Trophoblast cell (in vitro differentiated cells and primary cell): Measurements from ENCODE around the gene CBX4.

ENCODE experiments used
- DNase-seq, 2 donors: peaks; one replicate each; pipeline ENCODE4 v3.0.0-alpha.2; 2016
- H2AFZ ChIP-seq: 2 replicates; pipeline ENCODE4 v1.6.1; 2013; ENCODE audit warnings: low read length, moderate library complexity, mild to moderate bottlenecking; ENCODE audit not compliant: insufficient read depth, poor library complexity
- H2AK5ac ChIP-seq: 2 replicates; pipeline ENCODE4 v1.6.1; 2013; ENCODE audit warnings: mild to moderate bottlenecking, low read length
- H2BK120ac ChIP-seq: 2 replicates; pipeline ENCODE4 v1.6.1; 2013; ENCODE audit warnings: low read length, mild to moderate bottlenecking, moderate library complexity; ENCODE audit not compliant: insufficient read depth, poor library complexity
- H2BK12ac ChIP-seq: 2 replicates; pipeline ENCODE4 v1.6.1; 2013; ENCODE audit warnings: mild to moderate bottlenecking, low read length, moderate library complexity
- H2BK5ac ChIP-seq: 2 replicates; pipeline ENCODE4 v1.6.1; 2013; ENCODE audit warnings: low read length, low read depth, moderate library complexity, mild to moderate bottlenecking; ENCODE audit not compliant: poor library complexity
- H3K14ac ChIP-seq: 2 replicates; pipeline ENCODE4 v1.6.1; 2013; ENCODE audit warnings: mild to moderate bottlenecking, low read length
- H3K18ac ChIP-seq: 2 replicates; pipeline ENCODE4 v1.6.1; 2013; ENCODE audit warnings: mild to moderate bottlenecking, low read length
- H3K23ac ChIP-seq: 2 replicates; pipeline ENCODE4 v1.6.1; 2013; ENCODE audit warnings: low read length
- H3K27ac ChIP-seq: 2 replicates; pipeline ENCODE4 v1.5.1; 2013; ENCODE audit warnings: low read depth, mild to moderate bottlenecking, inconsistent platforms, low read length, moderate library complexity
- H3K27me3 ChIP-seq: 2 replicates; pipeline ENCODE4 v1.6.1; 2013; ENCODE audit warnings: inconsistent platforms, mild to moderate bottlenecking, low read length, moderate library complexity; ENCODE audit not compliant: insufficient read depth
- H3K36me3 ChIP-seq, 2 experiments: 1 replicate in 1 of 2; 2 replicates in 1 of 2; pipeline ENCODE4 v1.6.1; 2013; ENCODE audit warnings: low read length in 2 of 2, mild to moderate bottlenecking in 2 of 2, moderate library complexity in 1 of 2; ENCODE audit not compliant: insufficient read depth in 2 of 2, control insufficient read depth in 1 of 2
- H3K4ac ChIP-seq: 2 replicates; pipeline ENCODE4 v1.6.1; 2013; ENCODE audit warnings: low read depth, mild to moderate bottlenecking, low read length, moderate library complexity
- H3K4me1 ChIP-seq, 2 experiments: 1 replicate in 1 of 2; 2 replicates in 1 of 2; pipeline ENCODE4 v1.6.1; 2013; ENCODE audit warnings: low read length in 2 of 2, mild to moderate bottlenecking in 2 of 2, moderate library complexity in 1 of 2; ENCODE audit not compliant: insufficient read depth in 2 of 2, control insufficient read depth in 1 of 2
- H3K4me2 ChIP-seq: 2 replicates; pipeline ENCODE4 v1.6.1; 2013; ENCODE audit warnings: inconsistent platforms, mild to moderate bottlenecking, low read length, moderate library complexity
- H3K4me3 ChIP-seq: 2 replicates; pipeline ENCODE4 v1.5.1; 2013; ENCODE audit warnings: mild to moderate bottlenecking, low read depth, low read length, inconsistent platforms
- H3K79me1 ChIP-seq: one replicate; pipeline ENCODE4 v1.6.1; 2013; ENCODE audit warnings: low read length
- H3K79me2 ChIP-seq: 2 replicates; pipeline ENCODE4 v1.6.1; 2013; ENCODE audit warnings: low read length, mild to moderate bottlenecking; ENCODE audit not compliant: control insufficient read depth, insufficient read depth, poor library complexity
- H3K9ac ChIP-seq: 2 replicates; pipeline ENCODE4 v1.6.1; 2013; ENCODE audit warnings: mild to moderate bottlenecking, low read length
- H3K9me3 ChIP-seq: 2 replicates; pipeline ENCODE4 v1.6.1; 2013; ENCODE audit warnings: low read depth, mild to moderate bottlenecking, control low read depth, inconsistent platforms, low read length; ENCODE audit not compliant: insufficient read depth
- H4K12ac ChIP-seq: 2 replicates; pipeline ENCODE4 v1.6.1; 2013; ENCODE audit warnings: low read depth, mild to moderate bottlenecking, low read length, moderate library complexity
- H4K8ac ChIP-seq: 2 replicates; pipeline ENCODE4 v1.6.1; 2013; ENCODE audit warnings: low read depth, mild to moderate bottlenecking, low read length, moderate library complexity
- H4K91ac ChIP-seq: one replicate; pipeline ENCODE4 v1.6.1; 2013; ENCODE audit warnings: low read depth, mild to moderate bottlenecking, low read length, moderate library complexity
- WGBS: extraction: QIAGEN DNeasy Blood & Tissue Kit; methylation state at CpG from one replicate; pipeline ENCODE4 v1.1.7; 2013; ENCODE audit warnings: missing lambda C conversion rate; ENCODE audit not compliant: insufficient read length, insufficient coverage; ENCODE audit errors: extremely low coverage; 5-methylcytosine and 5-hydroxymethylcytosine counted together

The CBX4 gene

DNA sequence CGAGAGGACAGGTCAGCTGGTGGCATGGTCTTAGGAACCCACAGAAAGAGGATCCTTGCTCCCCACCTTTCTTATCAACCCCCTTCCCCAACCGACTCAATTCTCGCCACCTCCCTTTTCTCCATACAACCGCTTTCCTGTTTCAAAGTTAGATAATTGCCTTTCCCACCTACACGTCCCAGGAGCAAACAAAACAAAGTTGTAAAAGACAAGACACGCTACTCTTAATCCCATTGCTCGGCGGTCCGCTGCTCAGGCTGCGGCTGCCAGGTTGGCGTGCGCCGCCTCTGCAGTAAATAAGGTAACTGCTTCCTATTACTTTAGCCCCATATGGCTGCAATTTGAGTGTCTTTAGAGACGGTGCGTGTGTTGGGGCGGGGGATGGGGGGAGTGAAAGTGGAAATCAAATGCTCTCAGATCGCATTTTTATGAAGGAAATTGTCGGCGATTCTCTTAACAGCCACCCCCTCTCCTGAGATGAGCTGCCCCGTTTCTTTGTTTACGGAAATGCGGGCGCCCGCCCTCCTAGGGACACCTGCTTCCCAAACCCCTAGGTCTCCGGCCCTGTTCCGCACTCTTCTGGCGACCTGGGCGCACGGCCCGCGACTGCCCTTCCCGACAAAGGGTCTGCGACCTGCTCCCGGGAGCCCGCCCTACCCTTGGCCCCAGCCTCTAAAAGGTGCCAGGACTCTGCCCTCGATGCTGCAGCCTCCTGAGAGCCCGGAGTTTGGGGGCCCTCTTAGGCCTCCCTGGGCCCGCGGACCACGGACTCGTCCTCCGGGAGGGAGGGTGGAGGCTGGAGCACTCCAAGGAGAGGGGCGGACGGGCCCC lies 38.7 kb downstream of the CBX4 start:
- H4K12ac ChIP-seq, result no peak overlapping the region
- peaks cover 6% of the 10 kb centered on the region for H3K79me1 ChIP-seq

DNA sequence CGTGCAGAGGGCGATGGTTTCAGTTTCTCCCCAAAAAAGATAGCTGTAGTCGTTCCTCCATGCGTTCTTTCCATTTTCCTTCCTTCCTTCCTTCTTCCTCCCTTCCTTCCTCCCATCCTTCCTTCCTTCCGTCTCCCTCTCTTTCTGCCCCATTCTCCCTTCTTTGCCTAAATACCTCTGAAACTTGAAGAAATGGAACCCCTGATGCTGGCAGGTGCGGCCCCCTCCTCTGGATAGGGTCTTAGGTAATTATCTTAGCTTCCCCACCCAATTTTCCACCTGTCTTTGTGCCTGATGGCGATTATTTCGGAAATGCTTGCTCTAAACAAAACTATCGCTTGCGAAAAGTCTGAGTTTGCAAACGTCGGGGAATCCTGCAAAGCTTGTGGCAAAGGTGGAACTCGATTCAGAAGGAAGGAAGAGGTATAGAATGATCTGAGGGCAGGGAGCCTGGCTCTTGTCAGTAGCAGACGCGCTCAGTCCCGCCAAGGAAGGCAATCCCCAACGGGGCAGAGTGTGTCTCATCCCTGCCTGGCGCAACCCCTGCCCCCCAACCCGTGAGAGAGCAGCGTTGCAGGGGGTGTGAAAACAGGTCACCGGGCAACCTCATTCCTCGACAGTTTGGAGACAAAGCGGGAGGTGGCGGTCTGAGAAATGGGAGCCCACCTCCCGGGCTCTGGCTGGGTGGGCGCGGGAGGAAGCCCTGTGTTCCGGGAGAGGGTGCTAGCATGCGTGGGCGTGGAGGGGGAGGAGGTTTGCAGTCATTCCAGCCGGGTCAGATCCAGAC lies 39.5 kb downstream of the CBX4 start:
- Histone ChIP-seq H4K12ac (no peak overlapping the region), H4K91ac (no peak overlapping the region), H3K79me1 (peaks cover 6% of the 10 kb centered on the region), H3K14ac (no peak overlapping the region), H3K27ac (no peak overlapping the region), H2BK120ac (no peak overlapping the region), H3K18ac (no peak overlapping the region), H3K4me2 (no peak overlapping the region), H3K9me3 (peaks cover 13% of the 10 kb centered on the region), H3K9ac (no peak overlapping the region), H3K4ac (no peak overlapping the region), H2BK5ac (no peak overlapping the region), H2AFZ (no peak overlapping the region), H3K23ac (no peak overlapping the region), H3K79me2 (peaks cover 3% of the 10 kb centered on the region), H2BK12ac (no peak overlapping the region), H4K8ac (no peak overlapping the region), H3K27me3 (peaks cover 83% of the 10 kb centered on the region), H3K4me3 (no peak overlapping the region), H3K36me3 (peaks cover 0 to 6% of the 10 kb centered on the region in 2 experiments), H3K4me1 (peaks cover 18 to 27% of the 10 kb centered on the region in 2 experiments), H2AK5ac (no peak overlapping the region)
- DNase-seq, result no peak
- 60% methylated on average over 1 of the region's 31 CpGs for WGBS

More for the DNA sequence above, 38.7 kb downstream of the CBX4 start:
- Histone ChIP-seq H3K4ac (no peak overlapping the region), H4K91ac (no peak overlapping the region), H2AFZ (peak overlapping the region; percentile 59), H2BK12ac (no peak overlapping the region), H3K79me2 (peaks cover 3% of the 10 kb centered on the region), H3K9ac (no peak overlapping the region), H3K18ac (no peak overlapping the region), H3K27ac (no peak overlapping the region), H2BK120ac (no peak overlapping the region), H4K8ac (peak overlapping the region; percentile 19), H3K4me3 (no peak overlapping the region), H3K4me2 (peak overlapping the region; percentile 59), H3K23ac (no peak overlapping the region), H3K14ac (peak overlapping the region; percentile 25), H2AK5ac (no peak overlapping the region), H3K27me3 (peaks cover 85% of the 10 kb centered on the region), H3K36me3 (no peaks in the 10 kb centered on the region), H3K9me3 (peaks cover 13% of the 10 kb centered on the region), H3K4me1 (peaks cover 18 to 27% of the 10 kb centered on the region in 2 experiments), H2BK5ac (no peak overlapping the region)
- peak in 1 of 2 donors; percentile 57 for DNase-seq
- WGBS, result no CpG with 5 or more reads among the region's 44 CpGs

DNA sequence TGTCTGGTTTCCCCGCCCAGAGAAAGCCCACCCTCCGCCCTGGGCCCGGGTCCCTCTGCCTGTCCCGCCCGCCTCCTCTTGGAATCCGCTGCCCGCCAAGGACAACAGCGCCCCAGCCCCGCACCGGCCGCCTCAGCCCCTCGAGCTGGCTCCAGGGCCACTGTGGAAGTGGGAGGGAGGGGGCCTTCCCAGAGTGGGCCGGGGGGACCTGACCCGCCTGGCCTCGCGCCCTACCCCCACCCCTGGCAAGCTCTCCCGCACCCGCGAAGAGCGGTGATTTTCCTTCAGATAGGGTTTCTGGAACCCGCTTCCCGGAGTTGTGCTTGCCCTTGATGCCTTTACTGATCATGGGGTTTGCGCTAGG lies 40.1 kb downstream of the CBX4 start:
- DNase-seq, result no peak
- Histone ChIP-seq H3K4me3 (no peak overlapping the region), H3K79me2 (peaks cover 3% of the 10 kb centered on the region), H3K23ac (no peak overlapping the region), H3K9me3 (peaks cover 10% of the 10 kb centered on the region), H3K4me1 (peaks cover 18 to 27% of the 10 kb centered on the region in 2 experiments), H3K9ac (no peak overlapping the region), H3K14ac (no peak overlapping the region), H4K8ac (no peak overlapping the region), H3K36me3 (peaks cover 0 to 6% of the 10 kb centered on the region in 2 experiments), H3K27me3 (peaks cover 82% of the 10 kb centered on the region), H2BK120ac (no peak overlapping the region), H3K79me1 (peaks cover 6% of the 10 kb centered on the region), H2BK5ac (no peak overlapping the region), H2AK5ac (no peak overlapping the region), H3K27ac (no peak overlapping the region), H2AFZ (no peak overlapping the region), H2BK12ac (no peak overlapping the region), H3K4ac (no peak overlapping the region), H3K4me2 (no peak overlapping the region), H3K18ac (no peak overlapping the region), H4K12ac (no peak overlapping the region), H4K91ac (no peak overlapping the region)
- WGBS, result no CpG with 5 or more reads among the region's 23 CpGs

DNA sequence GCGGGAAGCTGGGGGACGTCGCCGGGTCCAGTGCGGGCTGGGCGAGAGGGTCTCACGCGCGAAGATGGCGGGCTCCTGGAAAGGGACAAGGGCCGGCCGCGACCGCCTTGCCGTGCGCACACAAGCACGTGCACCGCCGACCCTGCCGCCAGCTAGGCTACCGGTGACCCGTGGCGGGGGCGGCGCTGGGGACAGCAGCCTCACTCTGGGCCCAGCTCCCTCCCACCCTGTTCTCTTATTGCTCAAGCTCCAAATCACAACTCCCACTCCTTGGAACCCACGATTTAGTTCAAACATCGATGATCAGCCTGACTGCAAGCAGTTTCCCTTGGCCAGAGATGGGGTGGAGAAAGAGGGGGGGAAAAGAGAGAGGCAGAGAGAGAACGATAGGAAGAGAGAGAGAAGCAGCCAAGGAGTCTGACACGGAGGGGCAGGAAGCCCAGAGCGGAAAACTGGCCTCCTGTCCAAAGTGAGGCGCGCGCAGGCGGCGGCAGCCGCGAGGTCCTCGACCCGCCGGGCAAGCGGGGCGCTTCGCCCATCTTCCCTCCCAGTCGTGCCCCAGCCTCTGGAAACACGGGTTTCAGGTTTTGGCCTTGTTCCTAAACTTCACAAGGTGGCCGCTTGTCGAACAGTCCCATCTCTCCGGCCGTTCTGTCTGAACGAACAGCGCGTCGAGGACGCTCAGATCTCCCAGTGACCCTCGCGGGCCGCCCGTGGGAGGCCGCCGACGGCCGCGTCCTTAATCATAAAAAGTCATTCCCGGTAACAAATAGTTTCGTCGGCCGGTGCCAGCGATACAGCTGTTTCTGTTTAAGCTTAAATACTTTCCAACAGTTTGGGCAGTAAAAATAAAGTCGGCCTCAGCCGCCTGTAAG lies 40.7 kb downstream of the CBX4 start:
- no CpG with 5 or more reads among the region's 70 CpGs for WGBS
- peaks cover 78% of the 10 kb centered on the region for H3K27me3 ChIP-seq
- H4K91ac ChIP-seq, result no peak overlapping the region
- no peak overlapping the region for H4K12ac ChIP-seq
- H3K36me3 ChIP-seq, result peaks cover 0 to 6% of the 10 kb centered on the region in 2 experiments
- H3K9me3 ChIP-seq, result peaks cover 7% of the 10 kb centered on the region
- H4K8ac ChIP-seq, result peak overlapping the region; percentile 82
- no peak overlapping the region for H2AK5ac ChIP-seq
- no peak overlapping the region for H2BK120ac ChIP-seq
- H3K14ac ChIP-seq, result no peak overlapping the region
- H3K27ac ChIP-seq, result no peak overlapping the region
- peaks cover 6% of the 10 kb centered on the region for H3K79me1 ChIP-seq
- no peak for DNase-seq
- no peak overlapping the region for H3K18ac ChIP-seq
- H3K4me3 ChIP-seq, result no peak overlapping the region
- peak overlapping the region; percentile 30 for H2AFZ ChIP-seq
- no peak overlapping the region for H3K23ac ChIP-seq
- peak overlapping the region; percentile 57 for H3K4me2 ChIP-seq
- H2BK12ac ChIP-seq, result no peak overlapping the region
- H3K4me1 ChIP-seq, result peaks cover 18 to 31% of the 10 kb centered on the region in 2 experiments
- H3K9ac ChIP-seq, result no peak overlapping the region
- no peak overlapping the region for H3K4ac ChIP-seq
- no peak overlapping the region for H2BK5ac ChIP-seq
- peaks cover 3% of the 10 kb centered on the region for H3K79me2 ChIP-seq
